Naive B cell (primary cell): ENCODE results near the gene ABCC9. TPM values are rescaled to one million over a fixed set of nuclear protein-coding genes. Genes with fewer than 3 reads are reported as not detected.

Experiments used
- ATAC-seq, 2 donors: fragments of 150-1000 bp; cut with Tn5 transposase; 2 replicates each; pipeline ENCODE4 v1.10.0; 2021; ENCODE audit warnings: low read depth in 2 of 2, mild to moderate bottlenecking in 2 of 2, moderate library complexity in 2 of 2
- DNase-seq: peaks from one replicate; pipeline ENCODE4 v3.0.0; 2022
- H3K27ac Mint-ChIP-seq, 6 donors: one replicate each; pipeline ENCODE4 v1.8.0; 2020 to 2022; ENCODE audit warnings: mild to moderate bottlenecking in 6 of 6, mixed read lengths in 6 of 6, moderate library complexity in 5 of 6, inconsistent platforms in 2 of 6
- H3K27me3 Mint-ChIP-seq, 3 donors: one replicate each; pipeline ENCODE4 v1.8.0; 2021 to 2022; ENCODE audit warnings: mixed read lengths in 3 of 3, mild to moderate bottlenecking in 1 of 3
- H3K36me3 Mint-ChIP-seq, 2 donors: one replicate each; pipeline ENCODE4 v1.8.0; 2020 to 2022; ENCODE audit warnings: mixed read lengths in 2 of 2, inconsistent platforms in 1 of 2, mild to moderate bottlenecking in 1 of 2
- H3K4me1 Mint-ChIP-seq, 3 donors: one replicate each; pipeline ENCODE4 v1.8.0; 2020 to 2022; ENCODE audit warnings: mixed read lengths in 3 of 3, inconsistent platforms in 1 of 3, mild to moderate bottlenecking in 1 of 3, moderate library complexity in 1 of 3
- H3K4me3 Mint-ChIP-seq, 8 donors: one replicate each; pipeline ENCODE4 v1.8.0; 2020 to 2022; ENCODE audit warnings: mild to moderate bottlenecking in 8 of 8, mixed read lengths in 8 of 8, moderate library complexity in 8 of 8, inconsistent platforms in 2 of 8
- H3K9me3 Mint-ChIP-seq, 7 donors: one replicate each; pipeline ENCODE4 v1.8.0; 2020 to 2022; ENCODE audit warnings: mixed read lengths in 7 of 7, mild to moderate bottlenecking in 5 of 7, inconsistent platforms in 2 of 7, moderate library complexity in 1 of 7
- polyA plus RNA-seq, 6 donors: library from polyadenylated mRNA; unstranded; fragments of 300-500 nt; fragmentation: Illumina TruSeq; gene quantifications; one replicate each; pipeline ENCODE4 v1.2.3, GENCODE V29; 2021; ENCODE audit warnings: low read depth in 6 of 6

Gene ABCC9
- polyA plus RNA-seq: not detected

- DNase-seq: no peak
- peaks cover 3 to 17% (median 10%) of the 10 kb centered on the region in 3 donors for H3K4me1 Mint-ChIP-seq
- H3K27me3 Mint-ChIP-seq: peaks cover 37 to 55% (median 52%) of the 10 kb centered on the region in 3 donors
- H3K36me3 Mint-ChIP-seq: no peaks in the 10 kb centered on the region
- peak within 1 kb of the TSS in 4 of 8 donors; percentile 3 to 51 (median 39) for H3K4me3 Mint-ChIP-seq
- peak in 1 of 2 donors; percentile 25 for ATAC-seq
- H3K27ac Mint-ChIP-seq: peak within 1 kb of the TSS in 1 of 6 donors; percentile 6
- peaks cover 0 to 18% (median 5%) of the 10 kb centered on the region in 7 donors for H3K9me3 Mint-ChIP-seq
These were observed at the start of gene ABCC9 for GRCh38 chr12:21940549-21941505. ABCC9 (minus strand) TSS chr12:21941426; CDS start chr12:21936674, 4,752 bp downstream.

DNA sequence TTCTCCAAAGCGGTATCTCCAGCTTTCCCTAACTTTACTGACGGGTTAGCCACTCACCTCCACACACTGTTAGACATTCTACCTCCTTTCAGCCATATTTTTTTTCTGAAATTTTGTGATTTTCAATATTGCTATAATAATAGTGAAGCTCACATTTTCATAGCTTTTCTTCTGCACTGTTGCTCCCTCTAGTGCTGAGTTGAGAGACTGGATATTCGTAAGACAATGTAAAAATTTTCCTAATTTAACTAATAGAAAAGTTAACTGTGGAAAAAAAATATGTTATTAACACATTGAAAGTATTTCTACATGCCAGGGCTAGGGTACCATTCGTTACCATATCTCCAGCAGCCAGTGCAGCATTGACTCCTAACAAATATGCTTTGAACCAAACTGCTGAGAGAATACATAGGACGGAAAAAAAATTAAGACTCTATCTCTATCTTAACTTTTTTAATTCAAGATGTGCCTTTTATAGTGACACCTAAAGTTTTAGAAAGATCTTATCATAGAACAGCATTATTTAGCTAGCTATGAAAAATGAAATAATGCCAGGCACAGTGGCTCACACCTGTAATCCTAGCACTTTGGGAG is 48.7 kb upstream of the ABCC9 start:
- DNase-seq: no peak
- H3K9me3 Mint-ChIP-seq: no peaks in the 10 kb centered on the region
- no peak overlapping the region for H3K4me3 Mint-ChIP-seq
- no peak overlapping the region for H3K27ac Mint-ChIP-seq
- peaks cover 0 to 11% (median 7%) of the 10 kb centered on the region in 3 donors for H3K27me3 Mint-ChIP-seq
- H3K36me3 Mint-ChIP-seq: no peaks in the 10 kb centered on the region
- ATAC-seq: no peak
- no peaks in the 10 kb centered on the region for H3K4me1 Mint-ChIP-seq

DNA sequence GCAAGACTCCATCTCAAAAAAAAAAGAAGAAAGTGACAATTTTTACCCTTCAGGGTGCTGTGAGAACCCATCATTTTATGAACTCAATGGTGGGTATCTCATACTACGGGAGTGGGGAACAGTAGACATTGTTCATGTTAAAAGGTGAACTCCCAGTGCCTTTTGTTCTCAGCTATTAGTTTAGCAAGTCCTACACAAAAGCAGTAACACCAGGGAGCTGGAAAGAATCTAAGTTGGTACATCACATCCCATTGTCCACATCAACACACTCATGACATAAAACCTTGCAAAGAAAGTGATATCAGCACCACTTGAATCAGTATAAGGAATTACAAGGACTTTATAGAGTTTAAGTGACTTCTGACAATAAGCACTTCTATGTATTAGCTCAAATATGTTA is 47.4 kb upstream of the ABCC9 start:
- Mint-ChIP-seq H3K27me3 (peaks cover 0 to 11% (median 7%) of the 10 kb centered on the region in 3 donors), H3K36me3 (no peaks in the 10 kb centered on the region), H3K9me3 (no peaks in the 10 kb centered on the region), H3K4me3 (no peak overlapping the region), H3K4me1 (no peaks in the 10 kb centered on the region), H3K27ac (no peak overlapping the region)
- DNase-seq (no peak), ATAC-seq (no peak)

GRCh38 chr12:21987755-21988154 is 46.5 kb upstream of the ABCC9 start:
- Mint-ChIP-seq H3K27me3 (peaks cover 0 to 11% (median 7%) of the 10 kb centered on the region in 3 donors), H3K4me3 (no peak overlapping the region), H3K27ac (no peak overlapping the region), H3K36me3 (no peaks in the 10 kb centered on the region), H3K4me1 (no peaks in the 10 kb centered on the region), H3K9me3 (no peaks in the 10 kb centered on the region)
- DNase-seq (no peak), ATAC-seq (no peak)

DNA sequence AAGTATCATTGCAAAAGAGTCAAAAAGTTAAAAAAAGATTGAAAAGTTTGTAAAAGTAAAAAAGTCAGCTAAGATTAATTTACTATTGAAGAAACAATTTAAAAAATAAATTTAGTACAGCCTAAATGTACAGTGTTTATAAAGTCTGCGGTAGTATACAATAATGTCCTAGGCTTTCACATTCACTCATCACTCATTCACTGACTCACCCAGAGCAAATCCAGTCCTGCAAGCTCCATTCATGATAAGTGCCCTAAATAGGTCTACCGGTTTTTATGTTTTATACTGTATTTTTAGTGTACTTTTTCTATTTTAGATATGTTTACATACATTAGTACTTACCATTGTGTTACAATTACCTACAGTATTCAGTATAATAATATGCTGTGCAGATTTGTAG is 43.9 kb upstream of the ABCC9 start:
- ATAC-seq (no peak), DNase-seq (no peak)
- H3K27me3 Mint-ChIP-seq: peaks cover 0 to 11% (median 7%) of the 10 kb centered on the region in 3 donors
- H3K4me3 Mint-ChIP-seq: no peak overlapping the region
- H3K4me1 Mint-ChIP-seq: no peaks in the 10 kb centered on the region
- no peaks in the 10 kb centered on the region for H3K9me3 Mint-ChIP-seq
- no peaks in the 10 kb centered on the region for H3K36me3 Mint-ChIP-seq
- H3K27ac Mint-ChIP-seq: no peak overlapping the region

DNA sequence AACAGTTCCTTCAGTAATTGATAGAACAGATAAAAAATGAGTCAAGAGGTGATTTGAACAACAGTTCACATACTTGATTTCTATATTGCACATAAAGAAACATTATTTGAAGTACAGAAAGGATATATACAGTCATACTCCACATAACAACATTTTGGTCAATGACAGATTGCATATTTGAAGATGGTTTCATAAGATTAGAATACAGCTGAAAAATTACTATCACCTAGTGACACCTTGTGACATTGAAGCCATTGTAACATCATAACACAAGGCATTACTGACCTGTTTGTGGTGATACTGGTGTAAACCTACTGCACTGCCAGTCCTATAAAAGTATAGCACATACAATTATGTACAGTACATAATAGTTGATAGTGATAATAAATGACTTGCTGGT is 43.1 kb upstream of the ABCC9 start:
- no peaks in the 10 kb centered on the region for H3K4me1 Mint-ChIP-seq
- no peak overlapping the region for H3K27ac Mint-ChIP-seq
- no peaks in the 10 kb centered on the region for H3K9me3 Mint-ChIP-seq
- H3K4me3 Mint-ChIP-seq: no peak overlapping the region
- ATAC-seq (no peak), DNase-seq (no peak)
- H3K27me3 Mint-ChIP-seq: peaks cover 0 to 16% (median 9%) of the 10 kb centered on the region in 3 donors
- no peaks in the 10 kb centered on the region for H3K36me3 Mint-ChIP-seq

DNA sequence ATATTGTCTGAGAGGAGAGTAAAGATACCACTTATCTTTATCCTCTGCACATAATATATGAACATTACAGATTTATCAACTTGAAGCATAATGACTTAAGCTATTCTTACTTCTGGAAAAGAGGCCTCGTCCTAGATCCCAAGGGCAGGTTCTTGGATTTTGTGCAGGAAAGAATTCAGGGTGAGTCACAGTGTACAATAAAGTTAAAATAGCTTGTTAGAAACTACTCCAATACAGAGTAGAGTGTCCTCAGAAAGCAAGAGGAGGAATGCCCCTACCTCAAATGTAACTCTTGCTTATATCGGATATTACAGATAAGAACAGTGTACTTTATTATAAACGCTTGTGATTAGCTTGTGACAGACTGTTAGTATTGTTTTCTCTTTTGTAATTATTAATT is 41.9 kb upstream of the ABCC9 start:
- H3K36me3 Mint-ChIP-seq: no peaks in the 10 kb centered on the region
- H3K4me3 Mint-ChIP-seq: no peak overlapping the region
- no peaks in the 10 kb centered on the region for H3K4me1 Mint-ChIP-seq
- H3K9me3 Mint-ChIP-seq: no peaks in the 10 kb centered on the region
- DNase-seq (no peak), ATAC-seq (no peak)
- H3K27me3 Mint-ChIP-seq: peaks cover 0 to 17% (median 12%) of the 10 kb centered on the region in 3 donors
- H3K27ac Mint-ChIP-seq: no peak overlapping the region

GRCh38 chr12:21980544-21980943 is 39.3 kb upstream of the ABCC9 start:
- Mint-ChIP-seq H3K27me3 (peaks cover 0 to 9% (median 5%) of the 10 kb centered on the region in 3 donors), H3K4me3 (no peak overlapping the region), H3K27ac (no peak overlapping the region), H3K36me3 (no peaks in the 10 kb centered on the region), H3K4me1 (no peaks in the 10 kb centered on the region), H3K9me3 (no peaks in the 10 kb centered on the region)
- ATAC-seq (no peak), DNase-seq (no peak)

DNA sequence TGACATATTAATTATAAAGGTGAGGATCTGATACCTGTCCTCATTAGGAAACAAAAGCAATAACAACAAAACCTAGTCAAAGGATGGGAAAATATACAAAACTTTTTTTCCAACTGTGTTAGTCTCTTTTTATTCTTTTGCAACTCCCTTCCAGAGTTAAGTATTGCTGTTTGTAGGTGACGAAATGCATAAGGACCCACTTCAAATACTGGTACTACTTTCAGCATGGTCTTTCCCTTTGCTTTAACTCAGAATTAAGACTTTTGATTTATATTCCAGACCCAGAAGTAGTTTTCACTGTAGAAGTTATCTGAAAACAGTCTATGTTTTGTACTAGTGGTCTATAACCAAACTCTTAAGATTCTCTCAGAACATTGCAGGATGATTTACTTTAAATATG is 34.1 kb upstream of the ABCC9 start:
- no peak for ATAC-seq
- no peaks in the 10 kb centered on the region for H3K4me1 Mint-ChIP-seq

DNA sequence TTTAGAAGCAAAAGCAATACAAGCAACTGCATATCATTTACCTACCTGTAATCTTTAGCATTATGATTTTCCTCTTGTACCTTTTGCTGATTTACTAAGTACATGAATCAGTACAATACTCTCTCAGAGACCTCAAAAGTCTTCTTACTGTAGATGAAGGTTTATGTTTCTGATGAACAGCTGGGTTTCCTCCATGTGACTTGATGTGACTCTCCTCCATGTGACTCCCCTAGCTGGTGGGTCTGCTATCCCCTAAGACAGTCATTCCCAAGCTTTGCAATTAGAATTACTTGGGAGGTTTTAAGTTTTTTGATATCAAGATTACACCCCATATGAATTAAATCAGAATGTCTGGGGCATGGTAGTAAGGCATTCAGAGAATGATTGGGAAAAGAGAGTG is 32.0 kb upstream of the ABCC9 start:
- H3K9me3 Mint-ChIP-seq: peaks cover 0 to 5% (median 4%) of the 10 kb centered on the region in 7 donors
- H3K36me3 Mint-ChIP-seq: no peaks in the 10 kb centered on the region
- H3K4me1 Mint-ChIP-seq: no peaks in the 10 kb centered on the region
- no peak overlapping the region for H3K4me3 Mint-ChIP-seq
- H3K27ac Mint-ChIP-seq: no peak overlapping the region
- DNase-seq (no peak), ATAC-seq (no peak)
- H3K27me3 Mint-ChIP-seq: peaks cover 0 to 4% (median 0%) of the 10 kb centered on the region in 3 donors

More for the DNA sequence above, 34.1 kb upstream of the ABCC9 start:
- H3K36me3 Mint-ChIP-seq: no peaks in the 10 kb centered on the region
- H3K27ac Mint-ChIP-seq: no peak overlapping the region
- H3K4me3 Mint-ChIP-seq: no peak overlapping the region
- peaks cover 0 to 3% (median 0%) of the 10 kb centered on the region in 7 donors for H3K9me3 Mint-ChIP-seq
- H3K27me3 Mint-ChIP-seq: peaks cover 4 to 9% (median 5%) of the 10 kb centered on the region in 3 donors
- no peak for DNase-seq

GRCh38 chr12:21972055-21972454 is 30.8 kb upstream of the ABCC9 start:
- ATAC-seq: no peak
- no peak overlapping the region for H3K4me3 Mint-ChIP-seq
- H3K4me1 Mint-ChIP-seq: no peaks in the 10 kb centered on the region
- H3K27me3 Mint-ChIP-seq: peaks cover 0 to 4% (median 0%) of the 10 kb centered on the region in 3 donors
- H3K27ac Mint-ChIP-seq: no peak overlapping the region
- peaks cover 2 to 10% (median 4%) of the 10 kb centered on the region in 7 donors for H3K9me3 Mint-ChIP-seq
- H3K36me3 Mint-ChIP-seq: no peaks in the 10 kb centered on the region
- DNase-seq: no peak

- no peak overlapping the region for H3K27ac Mint-ChIP-seq
- H3K4me3 Mint-ChIP-seq: no peak overlapping the region
- no peaks in the 10 kb centered on the region for H3K36me3 Mint-ChIP-seq
- no peak for ATAC-seq
- H3K9me3 Mint-ChIP-seq: peaks cover 2 to 11% (median 5%) of the 10 kb centered on the region in 7 donors
- no peak for DNase-seq
- no peaks in the 10 kb centered on the region for H3K4me1 Mint-ChIP-seq
- H3K27me3 Mint-ChIP-seq: peaks cover 0 to 4% (median 0%) of the 10 kb centered on the region in 3 donors
These were observed 30.1 kb upstream of the ABCC9 start for GRCh38 chr12:21971344-21971743.

DNA sequence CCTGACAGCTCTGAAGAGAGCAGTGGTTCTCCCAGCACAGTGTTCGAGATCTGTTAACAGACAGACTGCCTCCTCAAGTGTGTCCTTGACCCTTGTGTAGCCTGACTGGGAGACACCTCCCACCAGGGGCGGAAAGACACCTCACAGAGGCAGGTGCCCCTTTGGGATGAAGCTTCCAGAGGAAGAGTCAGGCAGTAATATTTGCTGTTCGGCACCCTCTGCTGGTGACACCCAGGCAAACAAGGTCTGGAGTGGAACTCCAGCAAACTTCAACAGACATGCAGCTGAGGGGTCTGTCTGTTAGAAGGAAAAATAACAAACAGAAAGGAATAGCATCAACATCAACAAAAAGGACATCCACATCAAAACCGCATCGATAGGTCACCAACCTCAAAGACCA is 21.6 kb upstream of the ABCC9 start:
- Mint-ChIP-seq H3K36me3 (no peaks in the 10 kb centered on the region), H3K4me3 (no peak overlapping the region), H3K27ac (no peak overlapping the region), H3K9me3 (peaks cover 5 to 19% (median 10%) of the 10 kb centered on the region in 7 donors), H3K27me3 (peaks cover 0 to 9% (median 5%) of the 10 kb centered on the region in 3 donors), H3K4me1 (no peaks in the 10 kb centered on the region)
- no peak for ATAC-seq
- no peak for DNase-seq

DNA sequence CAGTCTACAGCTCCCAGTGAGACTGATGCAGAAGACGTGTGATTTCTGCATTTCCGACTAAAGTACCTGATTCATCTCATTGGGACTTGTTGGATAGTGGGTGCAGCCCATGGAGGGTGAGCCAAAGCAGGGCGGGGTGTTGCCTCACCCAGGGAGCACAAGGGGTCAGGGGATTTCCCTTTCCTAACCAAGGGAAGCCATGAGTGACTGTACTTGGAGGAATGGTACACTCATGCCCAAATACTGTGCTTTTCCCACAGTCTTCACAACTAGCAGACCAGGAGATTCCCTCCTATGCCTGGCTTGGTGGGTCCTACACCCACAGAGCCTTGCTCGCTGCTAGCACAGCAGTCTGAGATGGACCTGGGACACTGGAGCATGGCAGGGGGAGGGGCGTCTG is 21.0 kb upstream of the ABCC9 start:
- DNase-seq (no peak), ATAC-seq (no peak)
- H3K27me3 Mint-ChIP-seq: peaks cover 0 to 9% (median 5%) of the 10 kb centered on the region in 3 donors
- no peak overlapping the region for H3K27ac Mint-ChIP-seq
- peaks cover 5 to 17% (median 10%) of the 10 kb centered on the region in 7 donors for H3K9me3 Mint-ChIP-seq
- H3K36me3 Mint-ChIP-seq: no peaks in the 10 kb centered on the region
- no peak overlapping the region for H3K4me3 Mint-ChIP-seq
- H3K4me1 Mint-ChIP-seq: no peaks in the 10 kb centered on the region
